SK-N-MC (cell line): ENCODE results near the gene RNF187.

Experiments used
- EZH2 ChIP-seq: fragments of 200-600 bp; sonication (generic); IDR thresholded peaks from one replicate; pipeline ENCODE4 v1.6.1; 2017; ENCODE audit warnings: antibody characterized with exemption
- FOXP2 ChIP-seq: optimal IDR thresholded peaks from 2 replicates; pipeline ENCODE3; 2011; ENCODE audit warnings: mild to moderate bottlenecking, moderate library complexity; ENCODE audit not compliant: insufficient read depth; ENCODE audit errors: extremely low read length, control extremely low read depth
- POLR2AphosphoS5 ChIP-seq: IDR thresholded peaks from 2 replicates; pipeline ENCODE4 v1.6.1; 2012; ENCODE audit warnings: mild to moderate bottlenecking, low read depth, low read length, borderline replicate concordance

DNA sequence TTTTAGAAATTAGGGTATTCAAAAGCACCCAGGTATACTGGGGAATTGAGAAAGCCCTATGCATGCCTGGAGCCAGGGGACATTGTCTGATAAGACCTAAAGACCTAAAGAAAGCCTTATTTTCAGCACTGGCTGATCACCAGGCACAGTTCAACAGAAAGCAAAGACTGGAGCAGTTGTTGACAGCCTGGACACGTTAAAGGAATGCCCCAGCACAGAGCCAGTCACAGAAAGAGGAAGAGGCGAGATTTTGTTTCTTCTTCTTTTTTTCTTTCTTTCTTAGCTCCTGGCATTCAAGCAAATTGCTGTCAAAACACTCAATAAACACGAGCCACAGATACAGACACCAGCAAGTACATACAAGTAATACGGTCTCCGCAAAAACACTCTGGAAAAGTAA is 40.4 kb downstream of the RNF187 start:
- TF ChIP-seq EZH2 (no peak), POLR2AphosphoS5 (no peak), FOXP2 (no peak)
